SK-N-MC (cell line): ENCODE data around the gene ANKMY1.

Experiments used
- EZH2 ChIP-seq: fragments of 200-600 bp; sonication (generic); IDR thresholded peaks from one replicate; pipeline ENCODE4 v1.6.1; 2017; ENCODE audit warnings: antibody characterized with exemption
- POLR2AphosphoS5 ChIP-seq: IDR thresholded peaks from 2 replicates; pipeline ENCODE4 v1.6.1; 2012; ENCODE audit warnings: mild to moderate bottlenecking, low read depth, low read length, borderline replicate concordance

DNA sequence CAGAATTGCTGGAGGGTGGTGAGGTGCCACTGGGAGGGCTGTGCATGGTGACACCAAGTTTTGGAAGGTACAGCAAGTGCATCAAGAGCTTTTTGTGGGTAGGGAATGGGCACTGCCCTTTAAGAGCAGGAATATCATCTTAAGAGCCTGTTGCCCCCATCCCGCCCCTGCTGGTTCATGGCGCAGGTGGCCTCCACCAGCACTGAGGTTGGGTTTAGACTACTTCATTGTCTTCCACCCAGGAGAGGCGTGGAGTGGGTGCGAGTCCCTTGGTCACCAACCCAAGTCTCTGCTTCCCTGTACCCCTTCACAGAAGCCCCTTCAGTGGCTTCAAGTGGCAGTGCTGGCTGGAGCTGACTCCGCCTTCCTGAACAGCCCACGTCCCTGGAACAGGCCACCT, 18.2 kb upstream of the ANKMY1 start:
- no peak for TF ChIP-seq POLR2AphosphoS5
- TF ChIP-seq EZH2 = no peak
